SKM-1 (cell line): Measurements from ENCODE around the gene KIF26B.

ENCODE experiments used
- DNase-seq: peaks from one replicate; lab custom pipeline; 2025; ENCODE audit not compliant: unreplicated experiment; lab: John Stamatoyannopoulos, UW

KIF26B gene

DNA sequence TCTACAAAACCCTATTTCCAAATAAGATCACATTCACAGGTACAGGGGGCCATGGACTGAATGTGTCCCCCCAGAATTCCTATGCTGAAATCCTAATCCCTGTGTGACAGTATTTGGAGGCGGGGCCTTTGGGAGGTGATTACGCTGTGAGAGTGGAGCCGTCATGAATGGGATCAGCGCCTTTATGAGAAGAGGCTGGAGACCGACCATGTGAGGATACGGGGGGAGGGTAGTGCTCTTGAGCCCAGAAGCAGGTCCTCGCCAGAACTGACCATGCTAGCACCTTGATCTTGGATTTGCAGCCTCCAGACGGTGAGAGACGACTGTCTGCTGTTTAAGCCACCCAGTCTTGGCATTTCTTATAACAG lies 23.8 kb upstream of the KIF26B start:
- no peak for DNase-seq

- no peak for DNase-seq
Measured at GRCh38 chr1:245132771-245133170, 22.0 kb upstream of the KIF26B start.

DNA sequence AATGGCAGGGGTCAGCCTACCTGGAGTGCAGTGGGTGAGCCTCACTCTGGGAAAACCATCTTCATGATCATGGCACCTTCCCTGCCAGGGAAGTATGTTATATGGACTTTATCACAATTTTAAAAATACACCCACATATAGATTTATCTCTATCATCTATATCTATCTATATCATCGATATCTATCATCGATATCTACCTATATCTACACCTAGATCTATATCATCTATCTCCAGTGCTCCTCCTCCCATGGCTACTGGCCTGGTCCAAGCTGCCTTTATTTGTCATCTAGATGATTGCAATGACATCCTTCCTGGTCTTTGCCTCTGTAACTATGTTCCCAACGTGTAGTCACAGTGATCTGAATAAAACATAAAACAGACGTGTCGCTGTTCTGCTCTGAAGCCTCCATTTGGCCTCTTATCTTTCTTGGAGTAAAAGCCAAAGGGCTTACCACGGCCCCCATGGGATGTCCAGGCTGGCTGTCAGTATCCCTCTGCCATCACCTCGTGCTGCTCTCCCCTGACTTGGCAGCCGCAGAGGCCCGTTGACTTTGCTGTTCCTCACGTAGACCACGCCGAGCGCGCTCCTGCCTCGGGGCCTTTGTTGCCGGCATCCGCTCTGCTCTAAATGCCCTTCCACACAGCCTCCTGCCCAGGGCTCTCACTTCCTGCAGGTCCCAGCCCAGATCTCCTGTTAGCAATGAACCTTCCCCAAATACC lies 20.6 kb upstream of the KIF26B start:
- no peak for DNase-seq

DNA sequence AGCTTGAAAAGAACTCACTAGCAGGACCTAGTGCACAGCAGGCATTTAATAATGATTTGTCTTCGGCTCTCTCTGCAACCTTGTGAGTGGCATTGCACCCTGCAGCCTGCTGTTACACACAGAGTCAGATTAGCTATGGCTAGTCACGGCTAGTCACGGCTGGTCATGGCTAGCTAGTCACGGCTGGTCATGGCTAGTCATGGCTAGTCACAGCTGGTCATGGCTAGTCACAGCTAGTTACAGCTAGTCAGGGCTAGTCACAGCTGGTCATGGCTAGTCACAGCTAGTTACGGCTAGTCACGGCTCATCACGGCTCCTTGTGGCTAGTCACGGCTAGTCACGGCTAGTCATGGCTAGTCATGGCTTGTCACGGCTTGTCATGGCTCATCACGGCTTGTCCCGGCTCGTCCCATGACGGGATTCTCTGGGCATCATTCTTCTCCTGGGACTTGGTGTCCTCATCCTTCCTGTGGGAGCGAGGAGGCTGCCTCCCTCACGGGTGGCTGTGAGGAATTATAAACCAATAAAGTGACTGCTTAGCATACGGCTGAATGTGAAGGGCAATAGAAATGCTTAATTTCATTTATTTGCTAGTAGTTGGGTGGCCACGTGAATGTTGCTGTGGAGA lies 12.5 kb upstream of the KIF26B start:
- DNase-seq = no peak

DNA sequence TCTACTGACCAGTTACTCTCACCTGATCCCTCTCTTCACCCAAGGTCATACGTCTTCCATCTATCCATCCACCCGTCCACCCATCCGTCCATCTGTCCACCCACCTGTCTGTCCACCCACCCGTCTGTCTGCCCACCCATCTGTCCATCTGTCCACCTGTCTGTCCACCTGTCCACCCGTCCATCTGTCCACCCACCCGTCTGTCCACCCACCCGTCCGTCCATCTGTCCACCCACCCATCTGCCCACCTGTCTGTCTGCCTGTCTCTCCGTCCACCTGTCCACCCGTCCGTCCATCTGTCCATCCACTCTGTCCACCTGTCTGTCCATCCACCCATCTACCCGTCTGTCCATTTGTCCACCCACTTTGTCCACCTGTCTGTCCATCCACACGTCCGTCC lies 11.8 kb upstream of the KIF26B start:
- no peak for DNase-seq

DNA sequence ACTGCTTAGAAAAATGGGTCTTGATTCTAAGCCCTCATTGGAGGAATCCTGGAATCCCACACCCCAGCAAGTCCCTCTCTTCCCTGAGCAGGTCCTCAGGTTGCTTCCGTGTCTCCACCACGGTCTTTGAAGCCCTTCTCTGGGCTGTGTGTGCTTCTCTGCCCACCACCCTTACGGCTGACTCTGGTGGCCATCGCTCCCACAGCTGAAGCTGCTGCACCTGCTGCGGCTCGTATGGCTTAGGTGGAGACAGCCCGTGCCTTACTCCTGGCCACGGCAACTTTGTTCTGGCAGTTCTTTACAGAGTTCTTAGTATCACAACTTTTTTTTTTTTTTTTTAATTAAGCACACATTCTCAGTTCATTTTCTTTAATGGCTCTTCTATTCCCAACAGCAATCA lies 10.9 kb upstream of the KIF26B start:
- no peak for DNase-seq

GRCh38 chr1:245148069-245148468 lies 6.7 kb upstream of the KIF26B start:
- DNase-seq = no peak

- no peak for DNase-seq
Measured at GRCh38 chr1:245148861-245149260, 5.9 kb upstream of the KIF26B start.

DNA sequence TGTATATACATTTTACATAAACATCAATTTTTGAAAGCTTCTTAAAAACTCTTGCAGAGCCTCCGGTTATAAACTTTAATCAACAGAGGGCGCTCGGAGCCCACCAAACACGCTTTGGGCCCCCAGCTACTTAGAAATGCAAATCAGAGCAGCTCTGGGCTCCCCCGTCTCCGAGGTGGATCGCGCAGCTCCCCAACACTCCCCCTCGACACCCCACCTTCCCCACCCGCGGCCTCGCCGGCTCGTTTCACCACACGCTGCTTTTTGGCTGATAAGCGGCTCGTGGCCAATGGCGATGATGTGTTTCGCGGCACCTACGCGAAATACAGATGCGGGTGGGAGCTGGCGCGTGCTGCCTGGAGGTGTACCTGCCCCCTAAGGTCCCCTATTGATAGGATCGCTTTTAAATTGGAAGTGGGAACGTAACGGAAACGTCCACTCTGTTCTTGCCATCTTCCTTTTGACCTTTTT lies 1.7 kb upstream of the KIF26B start:
- peak; percentile 76 for DNase-seq

DNA sequence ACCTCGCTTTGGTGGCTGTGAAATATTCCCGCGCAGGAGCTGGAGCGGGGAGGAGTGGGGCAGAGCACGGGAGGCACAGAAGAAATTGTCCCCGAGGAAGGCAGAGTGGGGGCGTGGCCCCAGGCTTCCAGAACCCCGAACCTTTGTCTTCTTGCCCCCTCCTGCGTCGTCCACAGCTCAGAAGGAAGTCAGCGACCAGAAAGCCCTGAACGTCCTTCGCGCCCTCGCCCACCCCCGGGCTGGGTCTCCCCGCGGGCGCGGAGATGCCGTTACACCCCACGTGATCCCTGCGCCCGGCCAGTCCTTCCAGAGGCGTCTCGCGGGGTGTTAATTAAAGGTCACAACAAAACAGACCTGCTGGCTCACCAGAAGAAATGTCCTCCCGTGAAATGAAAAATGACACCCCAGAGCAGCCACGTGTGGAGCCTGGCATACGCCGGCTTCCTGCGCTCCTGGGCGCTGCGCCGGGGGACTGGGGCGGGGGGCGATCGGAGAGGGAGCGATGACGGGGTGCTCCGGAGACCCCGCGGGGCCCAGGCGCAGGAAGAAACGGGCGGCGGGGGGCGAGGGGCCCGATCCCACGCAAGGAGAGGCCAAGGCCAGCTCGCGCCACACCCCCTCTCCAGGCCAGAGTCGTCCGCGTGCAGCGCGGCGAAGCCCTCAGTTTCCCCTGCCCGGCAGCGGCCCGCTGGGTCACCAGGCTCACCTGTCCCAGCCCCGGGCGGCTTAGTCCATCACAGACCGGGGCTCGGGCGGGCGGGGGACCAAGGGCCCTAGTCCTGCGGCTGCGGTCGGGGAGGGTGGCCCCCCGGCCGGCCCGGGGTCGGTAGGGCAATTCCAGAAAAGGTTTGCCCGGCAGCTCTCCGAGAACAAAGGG lies 995 bp upstream of the KIF26B start:
- DNase-seq = no peak

DNA sequence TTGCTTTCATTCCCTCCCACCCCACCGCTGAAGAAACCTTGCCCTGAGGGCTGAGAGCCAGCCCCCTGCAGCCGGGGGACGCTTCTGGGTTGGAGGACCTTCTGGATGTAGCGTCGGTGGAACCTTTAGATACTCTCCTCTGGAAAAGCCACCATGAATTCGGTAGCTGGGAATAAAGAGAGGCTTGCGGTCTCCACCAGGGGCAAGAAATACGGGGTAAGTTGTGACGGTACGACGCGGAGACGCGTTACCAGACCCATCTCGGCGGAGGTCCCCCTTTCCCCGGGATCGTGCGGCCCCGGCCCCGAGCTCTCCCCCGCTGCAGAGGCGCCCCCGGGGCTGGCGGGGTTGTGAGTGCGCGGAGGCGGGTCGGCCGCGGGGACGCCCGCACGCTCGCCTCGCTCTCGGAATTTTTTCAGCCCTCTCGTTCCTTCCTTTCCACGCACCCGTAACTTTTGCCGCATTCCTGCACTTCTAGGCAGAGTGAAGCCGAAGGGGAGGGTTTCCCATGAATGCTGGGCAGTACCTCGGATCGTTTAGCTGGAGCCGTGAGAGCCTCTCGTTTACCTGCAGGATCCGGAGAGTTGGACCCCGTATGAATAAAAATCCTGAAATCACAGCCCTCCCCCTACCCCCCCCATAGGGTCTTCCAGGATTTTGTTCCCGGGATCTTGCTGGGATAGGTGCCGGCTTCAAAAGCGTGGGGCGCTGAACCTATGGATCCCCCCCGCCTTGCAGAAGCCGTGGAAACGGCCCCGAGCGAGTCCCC lies 671 bp downstream of the KIF26B start:
- no peak for DNase-seq

DNA sequence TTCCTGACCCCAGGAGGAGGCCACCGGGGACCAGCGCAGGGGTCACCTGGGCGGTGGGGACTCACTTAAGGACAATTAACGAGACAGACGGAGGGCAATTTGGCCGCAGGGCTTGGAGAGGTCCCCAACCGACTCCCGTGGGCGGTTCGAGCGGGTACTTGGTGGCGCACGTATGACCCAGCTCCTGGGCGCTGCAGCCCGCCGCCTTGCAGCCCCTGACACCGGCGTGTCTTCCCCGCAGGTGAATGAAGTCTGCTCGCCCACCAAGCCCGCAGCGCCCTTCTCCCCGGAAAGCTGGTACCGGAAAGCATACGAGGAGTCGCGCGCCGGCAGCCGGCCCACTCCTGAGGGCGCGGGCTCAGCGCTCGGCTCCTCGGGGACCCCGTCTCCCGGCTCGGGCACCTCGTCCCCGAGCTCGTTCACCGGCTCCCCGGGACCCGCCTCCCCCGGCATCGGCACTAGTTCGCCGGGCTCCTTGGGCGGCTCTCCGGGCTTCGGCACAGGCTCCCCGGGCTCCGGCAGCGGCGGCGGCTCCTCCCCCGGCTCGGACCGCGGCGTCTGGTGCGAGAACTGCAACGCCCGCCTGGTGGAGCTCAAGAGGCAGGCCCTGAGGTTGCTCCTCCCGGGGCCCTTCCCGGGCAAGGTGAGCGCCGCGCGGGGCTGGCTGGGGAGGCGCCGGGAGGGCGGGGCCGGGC lies 1.4 kb downstream of the KIF26B start:
- DNase-seq = peak; percentile 75

- no peak for DNase-seq
Measured at GRCh38 chr1:245156736-245157505, 2.1 kb downstream of the KIF26B start.

DNA sequence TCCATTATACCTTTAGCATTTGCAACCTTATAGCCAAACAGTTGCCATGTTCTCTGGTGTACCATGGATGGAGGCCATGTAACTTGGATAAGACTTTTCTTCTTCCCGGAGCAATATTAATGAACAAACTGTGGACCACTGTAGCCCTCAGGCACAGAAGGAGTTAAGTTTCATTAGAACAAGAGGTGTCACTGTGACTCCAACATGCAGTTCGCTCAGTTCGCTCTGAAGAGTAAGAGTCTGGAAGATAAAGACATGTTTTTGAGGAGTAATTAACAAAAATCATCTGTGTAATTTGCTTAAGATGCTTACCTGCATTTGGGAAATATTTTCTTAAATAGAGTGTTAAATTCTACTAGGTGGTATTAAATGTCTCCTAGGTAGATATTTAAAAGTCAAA lies 4.1 kb downstream of the KIF26B start:
- DNase-seq = no peak

GRCh38 chr1:245160288-245160687 lies 5.5 kb downstream of the KIF26B start:
- no peak for DNase-seq

- DNase-seq = no peak
Measured at GRCh38 chr1:245160741-245161400, 6.1 kb downstream of the KIF26B start.

- no peak for DNase-seq
Measured at GRCh38 chr1:245161866-245162265, 7.1 kb downstream of the KIF26B start.

DNA sequence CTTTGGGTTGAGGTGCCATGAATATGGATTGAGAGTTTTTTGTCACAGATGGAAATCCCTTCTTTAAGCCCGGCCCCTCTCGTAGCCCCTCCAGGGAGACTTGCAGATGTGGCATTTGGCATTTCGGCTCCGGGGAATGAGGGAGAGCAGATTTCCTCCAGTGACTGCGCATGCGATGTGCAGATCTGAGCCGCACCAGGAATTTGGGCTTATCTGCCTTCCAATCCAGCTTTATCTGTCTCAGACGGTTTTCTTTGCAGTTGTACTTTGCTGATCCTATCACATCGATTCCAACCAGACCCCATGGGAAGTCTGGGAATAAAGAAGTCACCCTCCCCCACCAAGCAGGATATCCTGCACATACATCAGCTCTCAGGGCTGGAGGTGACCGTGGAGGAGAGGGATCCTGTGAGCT lies 11.7 kb downstream of the KIF26B start:
- DNase-seq = no peak

DNA sequence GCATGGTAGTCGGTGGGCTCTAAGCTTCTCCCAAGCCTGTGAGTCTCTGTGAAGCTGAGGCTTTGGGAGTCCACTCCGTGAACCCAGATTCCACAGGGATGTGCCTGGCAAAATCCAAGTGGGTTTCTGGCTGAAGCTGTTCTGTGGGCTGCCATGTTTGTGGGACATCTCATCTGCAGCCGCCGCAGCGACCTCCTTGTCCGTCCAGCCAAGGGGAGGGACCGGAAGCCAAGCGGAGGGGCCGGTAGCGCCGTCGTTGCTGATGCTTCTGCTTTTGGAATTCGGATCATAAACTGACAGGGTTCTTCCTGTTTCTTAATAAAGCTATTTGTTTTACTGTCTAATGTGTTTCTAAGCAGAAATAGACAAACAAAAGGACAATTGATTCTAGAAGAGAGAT lies 13.3 kb downstream of the KIF26B start:
- DNase-seq = no peak
